ENCODE data around the gene ILRUN.
A peak's percentile ranks its signal among the peaks of the same experiment; 100 is the strongest.
"Not testable (repeated sequence)": the region's sequence is repeated elsewhere in the genome, so short reads cannot be mapped to it uniquely, and the experiment has no call there.

Gene ILRUN

GRCh38 chr6:34680313-34680712 is 16.3 kb downstream of the ILRUN start:
- not testable (repeated sequence) for H3K4me3 ChIP-seq (ENCODE audit: low read depth in 1 of 2, low read length in 2 of 2); H3K9me3 ChIP-seq (ENCODE audit: control insufficient read depth in 1 of 2, low read length in 2 of 2); H3K4me1 ChIP-seq (ENCODE audit: control insufficient read depth in 1 of 2, insufficient read depth in 2 of 2, low read length in 2 of 2); H3K36me3 ChIP-seq (ENCODE audit: control insufficient read depth in 1 of 2, insufficient read depth in 2 of 2, low read length in 2 of 2); H3K27ac ChIP-seq (ENCODE audit: low read depth, low read length); H3K9ac ChIP-seq (ENCODE audit: low read depth in 1 of 2, low read length in 2 of 2); H3K27me3 ChIP-seq (ENCODE audit: control insufficient read depth in 1 of 2, insufficient read depth in 2 of 2, low read length in 2 of 2)

- Histone ChIP-seq H3K9me3 (ENCODE audit: control insufficient read depth in 1 of 2, low read length in 2 of 2) (no peaks in the 10 kb centered on the region), H3K27ac (ENCODE audit: low read depth, low read length) (no peak overlapping the region), H3K36me3 (ENCODE audit: control insufficient read depth in 1 of 2, insufficient read depth in 2 of 2, low read length in 2 of 2) (no peaks in the 10 kb centered on the region)
These were observed 16.9 kb downstream of the ILRUN start for GRCh38 chr6:34679552-34680253.

GRCh38 chr6:34676140-34676539 is 20.4 kb downstream of the ILRUN start:
- Histone ChIP-seq H3K9ac (ENCODE audit: low read depth in 1 of 2, low read length in 2 of 2) (no peak overlapping the region), H3K9me3 (ENCODE audit: control insufficient read depth in 1 of 2, low read length in 2 of 2) (no peaks in the 10 kb centered on the region), H3K27ac (ENCODE audit: low read depth, low read length) (no peak overlapping the region), H3K4me3 (ENCODE audit: low read depth in 1 of 2, low read length in 2 of 2) (no peak overlapping the region), H3K36me3 (ENCODE audit: control insufficient read depth in 1 of 2, insufficient read depth in 2 of 2, low read length in 2 of 2) (no peaks in the 10 kb centered on the region), H3K4me1 (ENCODE audit: control insufficient read depth in 1 of 2, insufficient read depth in 2 of 2, low read length in 2 of 2) (peaks cover 35 to 40% of the 10 kb centered on the region in 2 donors), H3K27me3 (ENCODE audit: control insufficient read depth in 1 of 2, insufficient read depth in 2 of 2, low read length in 2 of 2) (no peaks in the 10 kb centered on the region)

More at GRCh38 chr6:34679552-34680253, 16.9 kb downstream of the ILRUN start:
- Histone ChIP-seq H3K4me1 (ENCODE audit: control insufficient read depth in 1 of 2, insufficient read depth in 2 of 2, low read length in 2 of 2) (peaks cover 10 to 14% of the 10 kb centered on the region in 2 donors), H3K4me3 (ENCODE audit: low read depth in 1 of 2, low read length in 2 of 2) (no peak overlapping the region), H3K27me3 (ENCODE audit: control insufficient read depth in 1 of 2, insufficient read depth in 2 of 2, low read length in 2 of 2) (no peaks in the 10 kb centered on the region), H3K9ac (ENCODE audit: low read depth in 1 of 2, low read length in 2 of 2) (no peak overlapping the region)

GRCh38 chr6:34674930-34675329 is 21.6 kb downstream of the ILRUN start:
- not testable (repeated sequence) for H3K27ac ChIP-seq (ENCODE audit: low read depth, low read length); H3K9me3 ChIP-seq (ENCODE audit: control insufficient read depth in 1 of 2, low read length in 2 of 2); H3K9ac ChIP-seq (ENCODE audit: low read depth in 1 of 2, low read length in 2 of 2); H3K27me3 ChIP-seq (ENCODE audit: control insufficient read depth in 1 of 2, insufficient read depth in 2 of 2, low read length in 2 of 2); H3K36me3 ChIP-seq (ENCODE audit: control insufficient read depth in 1 of 2, insufficient read depth in 2 of 2, low read length in 2 of 2)
- Histone ChIP-seq H3K4me3 (ENCODE audit: low read depth in 1 of 2, low read length in 2 of 2) (peak overlapping the region in 1 of 2 donors; percentile 10), H3K4me1 (ENCODE audit: control insufficient read depth in 1 of 2, insufficient read depth in 2 of 2, low read length in 2 of 2) (peaks cover 34 to 38% of the 10 kb centered on the region in 2 donors)

- Histone ChIP-seq H3K27ac (ENCODE audit: low read depth, low read length) (no peak overlapping the region), H3K27me3 (ENCODE audit: control insufficient read depth in 1 of 2, insufficient read depth in 2 of 2, low read length in 2 of 2) (no peaks in the 10 kb centered on the region), H3K36me3 (ENCODE audit: control insufficient read depth in 1 of 2, insufficient read depth in 2 of 2, low read length in 2 of 2) (no peaks in the 10 kb centered on the region), H3K4me1 (ENCODE audit: control insufficient read depth in 1 of 2, insufficient read depth in 2 of 2, low read length in 2 of 2) (peaks cover 33 to 34% of the 10 kb centered on the region in 2 donors), H3K9me3 (ENCODE audit: control insufficient read depth in 1 of 2, low read length in 2 of 2) (no peaks in the 10 kb centered on the region), H3K4me3 (ENCODE audit: low read depth in 1 of 2, low read length in 2 of 2) (no peak overlapping the region), H3K9ac (ENCODE audit: low read depth in 1 of 2, low read length in 2 of 2) (peak overlapping the region in 1 of 2 donors; percentile 25)
These were observed 22.3 kb downstream of the ILRUN start for GRCh38 chr6:34674268-34674639.

DNA sequence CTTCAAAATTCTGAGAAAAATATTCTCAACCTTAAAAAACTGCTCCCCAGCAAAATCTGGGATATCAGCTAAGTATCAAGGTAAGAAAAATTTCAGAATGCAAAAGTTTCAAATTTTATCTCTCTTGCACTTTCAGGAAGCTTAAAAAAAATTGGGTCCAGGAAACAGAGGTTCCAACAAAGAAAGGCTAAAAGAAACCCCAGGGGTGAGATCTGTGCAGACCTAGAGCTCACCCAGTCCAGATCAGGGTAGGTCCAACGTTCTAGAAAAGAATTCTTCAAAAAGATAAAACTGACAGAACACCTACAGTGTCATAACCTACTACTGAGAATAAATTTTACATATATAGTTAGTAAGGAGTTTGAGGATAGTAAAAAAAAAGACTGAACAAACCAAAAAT is 23.5 kb downstream of the ILRUN start:
- H3K36me3 ChIP-seq (ENCODE audit: control insufficient read depth in 1 of 2, insufficient read depth in 2 of 2, low read length in 2 of 2), result no peaks in the 10 kb centered on the region
- no peaks in the 10 kb centered on the region for H3K9me3 ChIP-seq (ENCODE audit: control insufficient read depth in 1 of 2, low read length in 2 of 2)
- H3K27ac ChIP-seq (ENCODE audit: low read depth, low read length), result no peak overlapping the region
- peaks cover 34% of the 10 kb centered on the region in 2 donors for H3K4me1 ChIP-seq (ENCODE audit: control insufficient read depth in 1 of 2, insufficient read depth in 2 of 2, low read length in 2 of 2)
- H3K4me3 ChIP-seq (ENCODE audit: low read depth in 1 of 2, low read length in 2 of 2), result no peak overlapping the region
- H3K27me3 ChIP-seq (ENCODE audit: control insufficient read depth in 1 of 2, insufficient read depth in 2 of 2, low read length in 2 of 2), result no peaks in the 10 kb centered on the region
- no peak overlapping the region for H3K9ac ChIP-seq (ENCODE audit: low read depth in 1 of 2, low read length in 2 of 2)

- Histone ChIP-seq H3K4me1 (ENCODE audit: control insufficient read depth in 1 of 2, insufficient read depth in 2 of 2, low read length in 2 of 2) (peaks cover 36 to 38% of the 10 kb centered on the region in 2 donors), H3K9ac (ENCODE audit: low read depth in 1 of 2, low read length in 2 of 2) (no peak overlapping the region)
These were observed 23.9 kb downstream of the ILRUN start for GRCh38 chr6:34672657-34673043.

DNA sequence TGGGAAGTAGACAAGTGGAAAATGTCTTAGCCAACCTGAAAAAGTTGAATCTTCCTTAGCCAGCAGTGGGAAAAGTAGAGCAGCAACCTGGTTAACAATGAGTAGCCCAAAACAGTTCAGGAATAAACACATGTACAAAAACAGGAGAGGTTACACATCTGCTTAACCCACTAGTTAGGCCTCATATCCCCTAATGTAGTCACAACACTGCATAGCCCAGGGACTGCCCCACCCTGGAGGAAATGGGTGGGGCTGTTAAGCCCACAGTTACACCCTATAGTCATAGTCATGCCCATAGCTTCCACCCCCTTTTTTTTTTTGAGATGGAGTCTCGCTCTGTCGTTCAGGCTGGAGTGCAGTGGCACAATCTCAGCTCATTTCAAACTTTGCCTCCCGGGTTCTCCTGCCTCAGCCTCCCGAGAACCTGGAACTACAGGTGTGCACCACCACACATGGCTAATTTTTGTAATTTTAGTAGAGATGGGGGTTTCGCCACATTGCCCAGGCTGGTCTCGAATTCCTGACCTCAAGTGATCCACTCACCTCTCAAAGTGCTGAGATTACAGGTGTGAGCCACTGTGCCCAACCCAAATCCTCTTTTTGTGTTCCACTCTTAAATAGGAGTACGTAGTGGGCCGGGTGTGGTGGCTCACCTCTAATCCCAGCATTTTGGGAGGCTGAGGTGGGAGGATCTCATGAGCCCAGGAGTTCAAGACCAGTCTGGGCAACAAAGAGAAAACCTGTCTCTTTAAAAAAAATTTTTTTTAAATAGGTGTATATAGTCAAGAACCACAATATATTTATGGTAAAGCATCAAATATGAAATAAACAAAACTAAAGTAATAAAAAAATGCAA is 24.5 kb downstream of the ILRUN start:
- H3K27ac ChIP-seq (ENCODE audit: low read depth, low read length), result peak overlapping the region; percentile 59
- peak overlapping the region in 1 of 2 donors; percentile 25 for H3K9ac ChIP-seq (ENCODE audit: low read depth in 1 of 2, low read length in 2 of 2)
- H3K36me3 ChIP-seq (ENCODE audit: control insufficient read depth in 1 of 2, insufficient read depth in 2 of 2, low read length in 2 of 2), result no peaks in the 10 kb centered on the region
- peak overlapping the region in 1 of 2 donors; percentile 35 for H3K4me3 ChIP-seq (ENCODE audit: low read depth in 1 of 2, low read length in 2 of 2)
- no peaks in the 10 kb centered on the region for H3K9me3 ChIP-seq (ENCODE audit: control insufficient read depth in 1 of 2, low read length in 2 of 2)
- H3K4me1 ChIP-seq (ENCODE audit: control insufficient read depth in 1 of 2, insufficient read depth in 2 of 2, low read length in 2 of 2), result peaks cover 40 to 44% of the 10 kb centered on the region in 2 donors
- H3K27me3 ChIP-seq (ENCODE audit: control insufficient read depth in 1 of 2, insufficient read depth in 2 of 2, low read length in 2 of 2), result no peaks in the 10 kb centered on the region

More at GRCh38 chr6:34672657-34673043, 23.9 kb downstream of the ILRUN start:
- Histone ChIP-seq H3K27ac (ENCODE audit: low read depth, low read length) (no peak overlapping the region), H3K36me3 (ENCODE audit: control insufficient read depth in 1 of 2, insufficient read depth in 2 of 2, low read length in 2 of 2) (no peaks in the 10 kb centered on the region), H3K9me3 (ENCODE audit: control insufficient read depth in 1 of 2, low read length in 2 of 2) (no peaks in the 10 kb centered on the region), H3K27me3 (ENCODE audit: control insufficient read depth in 1 of 2, insufficient read depth in 2 of 2, low read length in 2 of 2) (no peaks in the 10 kb centered on the region), H3K4me3 (ENCODE audit: low read depth in 1 of 2, low read length in 2 of 2) (no peak overlapping the region)

DNA sequence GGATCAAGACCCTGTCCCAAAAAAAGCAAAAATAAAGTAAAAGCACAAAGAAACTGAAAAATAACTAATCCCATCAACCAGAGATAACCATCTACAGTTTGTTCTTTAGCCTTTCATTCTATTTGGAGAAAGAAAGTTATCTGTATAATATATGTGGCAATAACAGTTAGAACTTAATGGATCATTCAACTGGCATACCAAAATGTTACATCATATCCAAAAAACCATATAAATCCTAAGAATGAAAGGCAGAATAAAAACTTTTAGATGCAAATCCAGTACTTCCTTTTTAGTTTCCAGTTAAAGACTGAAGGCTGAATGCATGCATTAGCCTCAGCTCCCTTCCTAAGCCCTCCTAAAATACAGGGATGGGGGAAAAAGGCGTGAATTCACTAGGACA is 25.2 kb downstream of the ILRUN start:
- Histone ChIP-seq H3K9ac (ENCODE audit: low read depth in 1 of 2, low read length in 2 of 2) (peak overlapping the region in 1 of 2 donors; percentile 25), H3K4me1 (ENCODE audit: control insufficient read depth in 1 of 2, insufficient read depth in 2 of 2, low read length in 2 of 2) (peaks cover 40 to 47% of the 10 kb centered on the region in 2 donors)

GRCh38 chr6:34668799-34669198 is 27.8 kb downstream of the ILRUN start:
- not testable (repeated sequence) for H3K27me3 ChIP-seq (ENCODE audit: control insufficient read depth in 1 of 2, insufficient read depth in 2 of 2, low read length in 2 of 2); H3K27ac ChIP-seq (ENCODE audit: low read depth, low read length); H3K9me3 ChIP-seq (ENCODE audit: control insufficient read depth in 1 of 2, low read length in 2 of 2); H3K36me3 ChIP-seq (ENCODE audit: control insufficient read depth in 1 of 2, insufficient read depth in 2 of 2, low read length in 2 of 2); H3K4me3 ChIP-seq (ENCODE audit: low read depth in 1 of 2, low read length in 2 of 2); H3K9ac ChIP-seq (ENCODE audit: low read depth in 1 of 2, low read length in 2 of 2)
- peaks cover 35 to 40% of the 10 kb centered on the region in 2 donors for H3K4me1 ChIP-seq (ENCODE audit: control insufficient read depth in 1 of 2, insufficient read depth in 2 of 2, low read length in 2 of 2)

More for the DNA sequence above, 25.2 kb downstream of the ILRUN start:
- Histone ChIP-seq H3K9me3 (ENCODE audit: control insufficient read depth in 1 of 2, low read length in 2 of 2) (no peaks in the 10 kb centered on the region), H3K27ac (ENCODE audit: low read depth, low read length) (peak overlapping the region; percentile 59), H3K27me3 (ENCODE audit: control insufficient read depth in 1 of 2, insufficient read depth in 2 of 2, low read length in 2 of 2) (no peaks in the 10 kb centered on the region), H3K36me3 (ENCODE audit: control insufficient read depth in 1 of 2, insufficient read depth in 2 of 2, low read length in 2 of 2) (no peaks in the 10 kb centered on the region), H3K4me3 (ENCODE audit: low read depth in 1 of 2, low read length in 2 of 2) (peak overlapping the region in 1 of 2 donors; percentile 35)

All from duodenal mucosa (tissue), 2 donors.